ENCODE measurements around the gene ADIPOR2. TPM values are rescaled to one million over a fixed set of nuclear protein-coding genes. Genes with fewer than 3 reads are reported as not detected.

ADIPOR2 gene
- total and polyA plus RNA-seq, 9 donors = 21.5 to 91.8 (median 42.0) TPM

DNA sequence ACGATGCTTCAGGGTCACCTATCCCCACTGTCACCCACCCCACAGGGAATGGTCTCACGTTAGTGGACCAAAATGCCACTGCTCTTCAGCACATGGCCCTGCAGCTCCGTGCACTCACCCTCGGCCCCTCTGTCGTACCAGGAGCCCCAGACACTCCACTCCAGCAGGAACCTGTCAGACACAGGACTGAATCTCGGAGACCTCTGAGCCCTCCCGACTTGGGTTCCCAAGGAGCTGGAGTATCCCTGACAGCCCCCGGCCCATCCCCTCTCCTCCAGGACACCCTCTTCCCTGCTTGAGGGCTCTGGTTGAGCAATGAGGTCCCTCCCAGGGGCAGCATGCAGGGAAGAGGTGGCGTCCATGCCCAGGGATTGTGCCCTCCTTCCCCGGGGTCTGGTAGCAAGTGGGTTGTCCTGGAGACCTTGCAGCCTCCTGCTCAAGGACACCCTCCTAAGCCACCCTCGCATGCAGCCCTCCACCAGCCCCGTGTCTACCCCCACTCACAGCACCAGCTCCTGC lies 109.1 kb downstream of the ADIPOR2 start:
- intact Hi-C loops (cut with DNase I) = loop anchor here (5.0 to 10.0 kb wide), 7 partner anchors 132 to 782 kb away; no protein-coding TSS in a partner anchor
- TF ChIP-seq POLR2A (IDR thresholded peaks at IDR 0.05) (no peak), EP300 (IDR thresholded peaks at IDR 0.05) (no peak), CTCF (IDR thresholded peaks at IDR 0.05) (no peak)
- DNase-seq = peak in 1 of 5 donors; percentile 21
- WGBS, 3 donors = 51 to 67% (median 60%) methylated on average over 12 of the region's 12 CpGs
- Histone ChIP-seq H3K9me3 (no peaks in the 10 kb centered on the region), H3K4me3 (no peak overlapping the region), H3K4me1 (ENCODE audit: insufficient read depth) (no peaks in the 10 kb centered on the region), H3K27me3 (no peaks in the 10 kb centered on the region), H3K27ac (no peak overlapping the region), H3K36me3 (no peaks in the 10 kb centered on the region)

- no peaks in the 10 kb centered on the region for H3K9me3 ChIP-seq
These were observed 109.8 kb downstream of the ADIPOR2 start for GRCh38 chr12:1800401-1801302.

GRCh38 chr12:1801303-1801975 lies 110.6 kb downstream of the ADIPOR2 start:
- TF ChIP-seq POLR2A (IDR thresholded peaks at IDR 0.05) (no peak), EP300 (IDR thresholded peaks at IDR 0.05) (no peak), CTCF (IDR thresholded peaks at IDR 0.05) (no peak)

More at GRCh38 chr12:1800401-1801302, 109.8 kb downstream of the ADIPOR2 start:
- intact Hi-C loops (cut with DNase I) = loop anchor here in 2 of 4 donors (5.0 to 10.0 kb wide), 2 partner anchors 132 to 244 kb away; no protein-coding TSS in a partner anchor
- DNase-seq = peak in 1 of 5 donors; percentile 26
- no peak overlapping the region for H3K27ac ChIP-seq
- H3K27me3 ChIP-seq = no peaks in the 10 kb centered on the region
- no peak overlapping the region for H3K4me3 ChIP-seq
- no peak for TF ChIP-seq CTCF (IDR thresholded peaks at IDR 0.05)
- TF ChIP-seq POLR2A (IDR thresholded peaks at IDR 0.05) = no peak
- no peak for TF ChIP-seq EP300 (IDR thresholded peaks at IDR 0.05)
- WGBS, 3 donors = 53 to 72% (median 56%) methylated on average over 13 to 14 of the region's 14 CpGs
- H3K36me3 ChIP-seq = no peaks in the 10 kb centered on the region
- H3K4me1 ChIP-seq (ENCODE audit: insufficient read depth) = no peaks in the 10 kb centered on the region

GRCh38 chr12:1803736-1804135 lies 112.9 kb downstream of the ADIPOR2 start:
- Histone ChIP-seq H3K9me3 (no peaks in the 10 kb centered on the region), H3K4me3 (no peak overlapping the region), H3K27me3 (no peaks in the 10 kb centered on the region), H3K27ac (no peak overlapping the region), H3K4me1 (ENCODE audit: insufficient read depth) (no peaks in the 10 kb centered on the region), H3K36me3 (no peaks in the 10 kb centered on the region)
- no peak for DNase-seq
- no peak for TF ChIP-seq POLR2A (IDR thresholded peaks at IDR 0.05)
- TF ChIP-seq EP300 (IDR thresholded peaks at IDR 0.05) = no peak
- TF ChIP-seq CTCF (IDR thresholded peaks at IDR 0.05) = no peak
- intact Hi-C loops (cut with DNase I) = loop anchor here in 2 of 4 donors (5.0 to 10.0 kb wide), 2 partner anchors 129 to 241 kb away; no protein-coding TSS in a partner anchor
- 72 to 84% (median 81%) methylated on average over 7 of the region's 7 CpGs for WGBS, 3 donors

More at GRCh38 chr12:1801303-1801975, 110.6 kb downstream of the ADIPOR2 start:
- intact Hi-C loops (cut with DNase I) = loop anchor here in 2 of 4 donors (5.0 to 10.0 kb wide), 2 partner anchors 131 to 243 kb away; no protein-coding TSS in a partner anchor
- WGBS, 3 donors = 29 to 47% (median 39%) methylated on average over 16 of the region's 16 CpGs
- Histone ChIP-seq H3K36me3 (no peaks in the 10 kb centered on the region), H3K4me1 (ENCODE audit: insufficient read depth) (no peaks in the 10 kb centered on the region), H3K27ac (no peak overlapping the region), H3K4me3 (no peak overlapping the region), H3K9me3 (no peaks in the 10 kb centered on the region), H3K27me3 (no peaks in the 10 kb centered on the region)
- DNase-seq = no peak

All from ovary (tissue), 9 donors.